DND-41 (cell line): ENCODE data around the gene SATB1.

Experiments used
- CTCF ChIP-seq: IDR thresholded peaks from 2 replicates; pipeline ENCODE4 v1.5.1; 2012; ENCODE audit warnings: borderline replicate concordance, low read length, moderate library complexity, mild to moderate bottlenecking; ENCODE audit not compliant: poor library complexity, severe bottlenecking; ENCODE audit errors: extremely low read depth
- EZH2 ChIP-seq: IDR thresholded peaks from 3 replicates; pipeline ENCODE4 v1.6.1; 2012; ENCODE audit warnings: borderline replicate concordance, low read depth, mild to moderate bottlenecking, moderate library complexity, low read length, inconsistent platforms; ENCODE audit not compliant: severe bottlenecking

- TF ChIP-seq CTCF (no peak), EZH2 (no peak)
Measured at GRCh38 chr3:18393906-18394305, 31.2 kb downstream of the SATB1 start.
